HTR-8/SVneo (cell line): Measurements from ENCODE around the gene LZTS3.
"Not testable (repeated sequence)": the region's sequence is repeated elsewhere in the genome, so short reads cannot be mapped to it uniquely, and the experiment has no call there.

Source experiments
- DNase-seq: peaks from one replicate; pipeline ENCODE4 v3.0.0; 2011; ENCODE audit warnings: low spot score, mixed read lengths; ENCODE audit not compliant: insufficient read length
- FAIRE-seq: peaks from 2 replicates; lab custom pipeline; 2011; peaks lifted over from hg19 to GRCh38; lab: Jason Lieb, UNC

The LZTS3 gene

DNA sequence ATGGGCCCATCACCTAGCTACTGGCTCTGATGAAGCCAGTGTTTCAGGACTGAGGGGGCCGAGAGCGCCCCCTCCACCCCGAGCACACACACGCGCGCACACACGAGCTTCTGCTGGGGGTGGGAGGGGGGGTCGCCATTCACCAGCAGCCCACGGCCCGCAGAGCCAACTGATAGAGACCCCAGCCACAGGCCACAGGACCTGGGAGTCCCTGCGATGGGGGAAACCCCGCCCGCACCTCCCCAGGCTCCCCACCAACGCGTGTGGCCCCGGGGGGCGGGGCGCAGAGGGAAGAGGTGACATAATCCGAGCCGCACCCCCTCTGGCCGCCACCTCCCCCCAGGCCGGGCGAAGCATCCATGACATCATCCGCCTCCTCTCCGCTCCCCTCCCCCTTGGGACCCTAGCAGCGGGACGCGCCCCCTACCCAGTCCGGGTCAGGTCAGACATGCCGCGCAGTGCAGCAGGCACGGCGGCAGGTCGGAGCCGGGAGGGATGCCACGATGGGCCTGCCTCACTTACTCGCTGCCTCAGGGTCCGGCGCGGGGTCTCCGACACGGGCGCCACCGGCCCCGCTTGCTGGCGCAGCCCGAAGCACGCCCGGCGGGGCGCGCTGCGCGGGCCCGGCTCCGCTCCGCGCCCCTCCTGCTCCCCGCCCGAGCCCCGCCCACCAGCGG lies at the start of gene LZTS3:
Gene LZTS3, minus strand, starts transcription at position 617 of the 677 bp plus-strand sequence. CDS start 6,386 bp downstream, outside the sequence.
- peak; percentile 91 for FAIRE-seq
- peak; percentile 80 for DNase-seq

DNA sequence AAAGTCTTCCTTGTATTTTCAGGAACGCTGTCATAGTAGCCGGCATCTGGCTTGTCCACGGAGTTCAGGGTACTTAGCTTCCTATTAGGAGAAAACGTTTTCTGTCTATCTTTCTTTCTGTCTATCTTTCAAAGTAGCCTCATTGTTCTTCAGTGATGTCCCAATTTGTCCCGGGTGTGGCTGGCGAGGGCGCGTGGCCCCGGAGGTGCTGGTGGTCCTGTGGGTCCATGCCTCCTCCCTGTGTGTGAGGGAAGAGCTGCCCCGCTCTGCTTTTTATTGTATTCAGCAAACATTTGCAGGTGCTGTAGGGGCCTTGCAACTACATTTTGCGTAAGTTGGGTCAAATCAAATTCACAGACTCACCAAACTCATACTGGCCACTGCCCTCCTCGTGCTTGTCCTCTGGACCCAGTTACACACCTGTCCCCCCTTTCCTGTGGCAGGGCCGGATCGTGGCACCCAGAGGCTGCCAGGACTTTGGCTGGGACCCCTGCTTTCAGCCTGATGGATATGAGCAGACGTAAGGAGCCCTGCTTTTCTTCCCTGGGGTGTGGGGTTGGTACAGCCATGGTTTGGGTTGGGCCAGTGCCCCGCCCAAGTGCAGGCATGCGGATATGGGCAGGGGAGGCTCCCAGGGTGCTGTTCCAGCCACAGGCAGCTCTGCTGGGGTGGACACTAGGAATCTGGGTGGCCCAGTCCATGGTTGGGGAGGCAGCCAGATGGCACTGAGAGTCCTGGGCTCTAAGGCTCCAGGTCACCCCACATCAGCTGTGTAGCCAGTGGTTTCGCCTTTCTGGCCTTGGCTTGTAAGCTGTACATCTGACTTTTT lies 48.3 kb upstream of the LZTS3 start:
- FAIRE-seq (no peak), DNase-seq (no peak)

DNA sequence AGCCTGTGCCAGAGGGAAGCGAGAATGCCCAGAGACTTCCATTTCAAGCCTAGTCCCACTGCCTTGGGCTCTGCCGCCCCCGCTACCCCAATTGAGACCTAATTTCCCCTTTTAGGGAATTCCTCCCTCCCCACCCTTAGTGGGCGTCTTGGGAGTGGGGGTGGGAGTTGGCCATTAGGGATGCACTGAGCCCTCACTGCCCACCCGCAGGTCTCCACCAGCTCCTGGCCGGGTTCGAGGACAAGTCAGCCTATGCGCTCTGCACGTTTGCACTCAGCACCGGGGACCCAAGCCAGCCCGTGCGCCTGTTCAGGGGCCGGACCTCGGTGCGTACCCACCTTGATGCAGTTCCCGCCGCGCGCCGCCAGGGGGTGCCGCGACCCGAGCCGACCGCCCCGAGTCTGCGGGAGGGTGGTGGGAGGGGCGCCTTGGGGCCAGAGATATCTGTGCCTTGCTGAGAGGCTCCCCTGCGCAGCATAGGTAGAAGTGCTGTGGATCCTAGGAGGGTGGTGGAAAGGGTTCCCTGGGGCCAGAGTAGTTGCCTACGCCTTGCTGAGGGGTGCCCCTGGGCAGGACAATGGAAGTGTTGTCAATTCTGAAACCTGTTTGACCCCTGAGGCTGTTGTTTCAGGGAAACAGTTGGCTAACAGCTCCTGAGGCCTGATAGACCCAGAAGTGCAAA lies 45.1 kb upstream of the LZTS3 start:
- FAIRE-seq = peak; percentile 77
- DNase-seq = peak; percentile 53

DNA sequence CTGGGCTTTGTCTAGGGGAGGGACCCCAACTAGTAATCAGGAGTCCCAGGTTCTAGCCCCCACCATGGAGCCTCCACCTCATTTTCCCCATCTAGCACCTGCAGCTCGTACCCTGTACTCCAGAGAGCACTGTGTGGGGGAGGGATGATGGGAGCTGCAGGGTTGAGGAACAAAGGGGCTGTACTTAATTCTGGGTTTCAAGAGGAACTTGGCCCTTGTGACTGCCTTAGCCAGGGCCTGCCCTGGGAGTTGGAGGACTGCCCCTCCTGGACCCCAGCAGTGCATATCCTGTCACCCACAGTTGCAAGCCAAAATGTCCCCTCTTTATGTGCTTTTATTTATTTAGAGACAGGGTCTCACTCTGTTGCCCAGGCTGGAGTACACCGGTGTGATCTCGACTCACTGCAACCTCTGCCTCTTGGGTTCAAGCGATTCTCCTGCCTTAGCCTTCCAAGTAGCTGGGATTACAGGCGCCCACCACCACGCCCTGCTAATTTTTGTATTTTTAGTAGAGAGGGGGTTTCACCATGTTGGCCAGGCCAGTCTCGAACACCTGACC lies 42.1 kb upstream of the LZTS3 start:
- not testable (repeated sequence) for DNase-seq, FAIRE-seq

DNA sequence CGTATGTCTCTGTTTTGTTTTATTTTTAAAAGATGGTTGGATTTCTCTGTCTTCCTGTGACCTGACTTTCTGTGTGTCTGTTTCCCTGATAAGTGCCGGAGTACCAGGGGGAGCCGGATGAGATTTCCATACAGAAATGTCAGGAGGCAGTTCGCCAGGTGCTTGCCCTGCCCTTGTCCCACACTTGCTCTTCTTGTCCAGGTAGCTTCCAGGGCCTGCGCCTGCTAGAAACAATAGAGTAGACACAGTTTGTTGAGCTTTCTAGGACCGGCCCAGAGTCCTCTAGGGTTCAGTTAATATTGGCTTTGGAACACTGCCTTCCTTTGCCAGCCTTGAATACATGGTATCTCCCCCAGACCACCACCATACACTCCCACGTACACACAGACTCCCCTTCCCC lies 39.9 kb upstream of the LZTS3 start:
- FAIRE-seq (no peak), DNase-seq (no peak)

DNA sequence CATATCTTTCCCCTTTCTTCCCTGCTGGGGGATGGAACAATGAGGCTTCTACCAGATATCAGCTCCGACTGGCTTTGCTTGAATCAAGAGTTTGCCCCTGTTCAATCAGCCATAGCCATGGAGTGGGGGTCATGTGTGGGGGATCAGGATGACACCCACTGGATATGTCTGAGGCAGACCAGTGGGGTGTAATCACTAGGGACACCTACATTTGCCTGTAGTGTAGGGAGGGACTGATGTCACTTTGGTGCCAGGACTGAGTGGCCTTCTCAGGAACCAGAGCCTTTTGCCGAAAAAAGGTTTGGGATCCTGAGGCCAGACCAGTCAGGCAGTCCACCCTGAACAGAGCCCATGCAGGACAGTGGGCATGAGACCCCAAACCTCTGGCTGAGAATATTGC lies 37.0 kb upstream of the LZTS3 start:
- FAIRE-seq = peak; percentile 74

DNA sequence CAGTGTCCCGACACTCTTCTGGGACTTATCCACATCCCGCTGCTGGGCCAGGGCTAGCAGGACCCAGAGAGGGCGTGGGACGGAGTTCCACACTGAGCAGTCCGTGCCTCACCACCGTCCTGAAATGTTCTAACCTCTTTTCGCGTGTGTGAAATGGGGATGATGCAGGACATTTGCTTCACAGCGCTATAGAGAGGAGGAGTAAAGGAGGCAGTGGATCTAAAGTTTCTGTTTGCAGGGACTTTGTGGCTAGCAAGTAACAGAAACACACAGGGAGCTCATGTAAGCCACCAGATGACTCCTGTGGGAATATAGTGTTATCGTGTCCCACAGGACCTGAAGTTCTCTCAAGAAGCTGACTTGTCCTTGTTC lies 36.6 kb upstream of the LZTS3 start:
- no peak for DNase-seq
- FAIRE-seq = no peak

More for the DNA sequence above, 37.0 kb upstream of the LZTS3 start:
- DNase-seq = no peak

DNA sequence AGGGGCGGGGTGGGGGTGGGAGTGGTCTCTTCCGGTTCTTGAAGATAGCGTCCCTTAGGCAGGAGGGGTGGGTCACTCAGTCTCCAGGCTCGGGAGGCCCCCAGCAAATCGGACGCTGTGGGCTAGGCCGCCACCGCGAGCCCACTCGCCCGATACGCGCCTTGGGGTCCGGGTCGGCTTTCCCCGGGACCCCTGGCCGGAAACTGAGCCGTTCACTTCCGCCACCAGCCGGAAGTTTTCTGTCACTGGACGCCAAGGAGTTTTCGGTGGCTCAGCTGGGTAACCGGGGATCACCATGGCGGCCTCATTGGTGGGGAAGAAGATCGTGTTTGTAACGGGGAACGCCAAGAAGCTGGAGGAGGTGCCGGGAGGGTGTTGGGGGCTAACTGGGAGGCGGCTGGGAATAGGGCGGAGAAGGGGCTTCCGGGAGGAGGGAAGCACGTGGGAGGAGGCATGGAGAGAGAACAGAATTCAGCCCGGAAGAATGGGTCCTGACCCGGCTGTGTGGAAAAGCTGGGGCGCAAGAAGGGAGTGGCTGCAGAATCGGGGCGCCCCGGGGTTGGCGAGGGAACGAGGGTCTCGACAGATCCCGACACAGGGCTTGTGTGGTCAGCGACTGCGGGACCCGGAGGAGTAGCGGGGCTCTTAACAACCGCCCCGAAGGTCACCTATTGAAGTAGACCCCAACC lies 36.1 kb upstream of the LZTS3 start, which contains the start of gene ITPA:
Gene ITPA, plus strand, starts transcription at position 242 of the 689 bp plus-strand sequence. Its CDS starts 54 bp downstream, at position 296.
- FAIRE-seq = no peak
- peak; percentile 76 for DNase-seq

DNA sequence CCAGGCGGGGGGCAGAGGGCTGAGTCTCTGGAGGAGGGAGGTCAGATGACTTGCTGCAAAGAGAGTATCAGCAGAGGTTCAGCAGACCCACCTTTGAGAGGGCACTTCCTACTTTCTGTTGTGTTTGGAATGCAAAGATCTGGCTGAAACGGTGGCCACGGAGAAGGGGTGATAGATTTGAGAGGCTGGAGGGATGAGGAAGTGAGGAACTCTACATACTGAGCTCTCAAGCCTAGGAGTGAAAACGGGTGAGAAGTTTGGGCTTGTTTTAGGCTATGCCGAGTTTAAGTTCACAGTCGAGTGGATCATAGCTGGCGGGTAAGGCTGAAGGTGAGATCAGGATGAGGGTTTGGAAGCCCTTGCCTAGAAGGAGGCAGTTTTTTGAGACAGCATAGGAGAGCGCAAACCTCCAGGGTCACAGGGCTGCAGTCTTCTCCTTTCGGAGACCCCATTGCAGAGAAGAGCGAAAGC lies 35.5 kb upstream of the LZTS3 start:
- FAIRE-seq = no peak

DNA sequence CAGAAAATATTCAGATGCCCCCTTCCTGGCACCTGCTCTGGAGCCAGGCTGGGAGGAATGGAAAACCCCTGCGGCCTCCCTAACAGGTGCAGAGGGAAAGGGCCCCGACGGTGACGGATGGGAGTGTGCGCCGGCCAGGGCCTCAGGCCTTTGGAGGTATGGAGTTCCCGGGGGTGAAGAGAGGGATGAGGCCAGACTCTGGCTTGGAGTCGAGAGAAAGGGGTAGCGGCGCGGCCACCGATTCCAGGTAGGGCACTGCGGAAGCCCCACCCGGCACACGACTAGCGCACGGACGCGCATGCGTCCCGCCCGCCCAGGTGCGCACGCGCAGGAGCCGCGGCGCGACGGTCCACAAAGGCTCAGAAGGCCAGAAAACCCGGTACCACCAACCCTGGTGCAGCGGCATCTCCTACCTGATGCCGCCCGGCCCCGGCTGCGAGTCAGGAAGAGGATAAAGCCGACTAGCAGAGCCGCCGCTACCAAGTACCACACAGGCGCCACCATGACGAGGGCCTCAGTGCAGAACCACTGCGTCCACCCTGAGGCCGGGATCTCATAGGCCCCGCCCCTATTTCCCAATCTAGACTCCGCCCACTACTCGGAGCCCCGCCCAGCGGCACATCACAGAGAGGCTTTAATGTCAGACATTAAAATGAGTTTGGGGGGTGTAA lies 30.9 kb upstream of the LZTS3 start, which contains the start of gene DDRGK1:
Gene DDRGK1, minus strand, starts transcription at position 559 of the 671 bp plus-strand sequence. Its CDS starts 55 bp downstream, at position 504.
- peak; percentile 58 for FAIRE-seq
- DNase-seq = peak; percentile 95

More for the DNA sequence above, 35.5 kb upstream of the LZTS3 start:
- no peak for DNase-seq

DNA sequence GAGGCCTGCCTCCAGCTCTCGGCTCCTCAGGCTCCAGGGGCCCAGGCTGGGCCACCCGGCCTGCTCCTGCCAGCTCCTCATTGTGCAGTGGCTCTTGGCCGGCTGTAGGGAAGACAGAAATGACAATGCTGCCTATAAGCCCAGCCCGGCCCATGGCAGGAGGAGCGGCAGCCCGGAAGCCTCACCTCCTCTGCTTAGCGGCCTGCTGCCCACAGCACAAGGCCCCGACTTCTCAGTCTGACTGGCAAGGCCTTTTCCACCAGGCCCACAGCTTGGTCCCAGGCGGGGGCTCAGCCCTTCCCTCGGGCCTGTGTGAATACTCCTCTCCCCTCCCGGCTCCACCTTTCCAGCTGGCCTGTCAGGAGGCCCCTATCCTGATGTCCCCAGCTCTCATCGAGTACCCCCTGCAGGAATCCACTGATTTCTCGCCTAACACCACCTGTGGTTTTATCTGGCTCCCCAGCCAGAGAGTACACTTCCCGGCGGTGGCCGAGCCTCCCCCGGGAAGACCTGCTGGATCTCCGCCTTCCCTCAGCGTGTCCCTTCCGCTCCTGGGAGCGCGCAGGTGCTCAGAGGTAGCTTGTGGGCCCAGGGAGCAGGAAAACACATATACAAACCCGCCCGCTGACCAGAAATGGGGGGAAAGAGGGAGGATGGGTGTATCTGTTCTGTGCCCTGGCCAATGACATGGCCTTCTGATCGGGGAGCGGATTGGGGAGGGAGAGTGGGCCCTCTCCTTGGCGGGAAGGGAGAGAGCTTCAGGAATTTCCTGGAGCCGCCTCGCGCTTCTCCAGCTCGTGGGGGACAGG lies 30.2 kb upstream of the LZTS3 start:
- no peak for DNase-seq

DNA sequence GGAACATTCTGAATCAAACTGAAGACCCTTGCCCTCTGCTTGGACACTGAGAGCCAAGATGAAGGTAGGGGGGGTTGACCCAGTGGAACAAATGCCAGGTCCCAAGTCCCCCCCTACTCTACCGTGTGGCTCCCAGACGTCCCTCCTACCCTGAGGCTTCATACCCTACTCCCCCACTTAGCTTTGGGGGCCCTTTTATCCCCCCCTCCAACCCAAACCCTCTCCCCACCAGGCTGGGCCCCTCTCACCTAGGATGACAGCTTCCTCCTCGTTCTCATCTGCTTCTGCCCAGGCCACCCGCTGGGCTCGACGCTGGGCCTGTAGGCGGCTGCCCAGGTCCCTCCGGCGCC lies 29.6 kb upstream of the LZTS3 start:
- FAIRE-seq (no peak), DNase-seq (no peak)

More for the DNA sequence above, 30.2 kb upstream of the LZTS3 start:
- no peak for FAIRE-seq

DNA sequence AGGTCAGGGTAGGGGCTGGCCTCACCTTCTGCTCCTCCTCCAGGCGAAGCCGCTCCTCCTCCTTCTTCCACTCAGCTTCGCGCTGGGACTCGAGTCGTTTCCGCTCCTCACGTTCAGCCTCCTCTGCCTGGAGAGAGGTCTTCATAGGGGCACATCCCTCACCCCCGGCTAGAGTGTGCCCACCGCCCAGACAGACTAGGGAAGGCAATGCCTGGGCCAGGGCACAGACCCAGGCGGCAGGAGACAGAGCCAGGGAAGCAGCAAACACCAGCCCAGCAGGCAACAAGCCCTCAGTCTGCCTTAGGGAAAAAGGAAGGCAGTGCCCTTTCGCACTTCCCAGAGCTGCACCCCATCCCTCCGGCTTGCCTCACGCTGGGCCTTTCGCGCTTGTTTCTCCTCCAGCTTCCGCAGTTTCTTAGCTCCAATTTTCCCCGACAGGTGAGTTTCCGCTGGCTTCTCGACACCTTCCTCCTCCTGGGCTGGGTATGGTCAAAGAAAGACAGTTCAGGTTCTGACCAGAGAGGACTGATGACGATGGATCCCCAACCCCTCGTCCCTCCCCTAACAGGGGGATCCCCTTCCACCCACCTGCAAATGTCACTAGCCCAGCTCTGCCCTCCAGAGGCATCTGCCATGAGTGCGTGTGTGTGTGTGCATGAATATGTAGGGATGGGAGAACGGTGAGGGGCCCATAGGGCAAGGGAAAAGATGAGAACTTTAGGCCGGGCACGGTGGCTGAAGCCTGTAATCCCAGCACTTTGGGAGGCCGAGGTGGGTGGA lies 26.8 kb upstream of the LZTS3 start:
- no peak for FAIRE-seq
- DNase-seq = no peak

DNA sequence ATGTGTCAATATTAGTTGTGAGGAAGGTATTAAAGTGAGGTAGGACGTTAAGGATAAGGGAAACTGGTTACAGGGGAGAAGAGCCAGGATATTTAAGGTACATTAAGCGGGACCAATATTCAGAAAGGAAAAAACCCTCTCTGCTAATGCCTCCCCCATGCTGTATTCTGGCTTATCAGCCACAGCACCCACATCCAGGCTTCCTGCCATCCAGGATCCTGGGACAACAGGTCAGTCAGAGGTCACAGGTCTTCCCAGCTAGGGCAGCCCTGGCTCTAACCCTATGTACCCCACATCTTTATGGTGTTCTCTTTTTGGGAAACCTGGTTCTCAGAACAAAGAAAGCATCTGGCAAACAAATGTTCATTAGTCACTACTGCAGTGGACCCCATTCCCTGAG lies 25.9 kb upstream of the LZTS3 start:
- DNase-seq = no peak
- FAIRE-seq = no peak

DNA sequence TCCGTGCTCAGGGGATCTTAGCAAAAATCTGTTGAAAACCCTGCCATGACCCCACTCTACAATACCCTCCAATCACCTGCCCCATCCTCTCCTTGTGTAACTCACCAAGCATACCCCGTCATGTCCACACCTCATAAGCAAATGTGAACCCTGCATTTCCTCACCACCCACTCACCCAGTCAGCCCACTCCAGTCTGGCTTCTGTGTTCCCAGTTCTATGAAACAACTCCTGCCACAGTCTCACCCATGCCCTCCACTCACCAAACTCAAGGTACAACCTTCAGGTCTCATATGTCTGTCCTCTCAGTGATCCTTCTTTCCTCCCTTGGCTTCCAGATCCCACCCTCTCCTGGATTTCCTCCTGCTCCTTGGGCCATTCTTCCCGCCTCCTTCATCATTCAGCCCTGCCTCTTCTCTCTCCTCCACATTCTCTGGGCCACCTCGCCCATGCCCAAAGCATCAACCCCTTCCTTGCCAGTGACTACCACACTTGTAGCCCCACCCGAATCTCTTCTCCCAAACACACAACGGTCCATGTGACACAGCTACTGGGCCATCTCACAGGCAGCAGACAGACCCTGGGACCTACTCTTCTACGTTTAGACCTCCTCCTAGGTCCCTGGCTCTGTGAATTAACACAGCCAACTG lies 22.4 kb upstream of the LZTS3 start:
- DNase-seq = no peak
- FAIRE-seq = no peak

DNA sequence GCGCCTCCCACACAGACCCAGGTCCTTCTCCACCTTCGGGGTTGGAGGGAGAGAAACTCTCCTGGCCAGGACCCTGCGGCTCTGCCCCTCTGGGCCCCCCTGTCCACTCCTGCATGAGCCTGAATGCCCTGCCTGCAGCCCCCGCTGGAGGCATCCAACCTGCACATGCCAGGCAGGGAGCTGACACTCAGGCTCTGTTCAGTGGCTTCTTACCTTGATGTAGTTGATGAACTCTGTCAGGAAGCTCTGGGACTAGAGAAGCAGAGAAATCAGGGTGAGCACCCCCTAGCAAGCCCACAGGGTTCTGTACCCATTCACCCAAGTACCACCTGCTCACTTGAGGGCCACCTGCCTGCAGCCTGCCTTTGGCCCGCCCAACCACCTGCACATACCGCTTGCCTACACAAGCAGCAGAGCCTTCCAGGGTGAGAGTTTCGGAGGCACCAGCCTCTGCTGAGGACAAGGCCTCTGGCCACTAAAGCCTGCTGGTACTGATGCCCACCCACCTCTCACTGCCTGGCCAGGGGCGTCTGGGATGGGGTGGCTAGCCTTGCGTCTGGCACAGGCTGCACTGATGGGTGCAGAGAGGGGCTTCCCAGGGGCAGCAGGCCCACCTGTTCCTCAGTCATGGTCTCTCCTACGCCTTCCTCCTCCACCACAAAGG lies 21.4 kb upstream of the LZTS3 start:
- FAIRE-seq = no peak

More for the DNA sequence above, 21.4 kb upstream of the LZTS3 start:
- no peak for DNase-seq
